ENCODE measurements around the gene PGGHG. TPM values are rescaled to one million over a fixed set of nuclear protein-coding genes. Genes with fewer than 3 reads are reported as not detected.

The PGGHG gene
- total and polyA plus RNA-seq, 2 of the 13 experiments (the other 11 are each of a cell fraction or from before 2014, with no cell fraction given) = 5.9 to 14.8 TPM

DNA sequence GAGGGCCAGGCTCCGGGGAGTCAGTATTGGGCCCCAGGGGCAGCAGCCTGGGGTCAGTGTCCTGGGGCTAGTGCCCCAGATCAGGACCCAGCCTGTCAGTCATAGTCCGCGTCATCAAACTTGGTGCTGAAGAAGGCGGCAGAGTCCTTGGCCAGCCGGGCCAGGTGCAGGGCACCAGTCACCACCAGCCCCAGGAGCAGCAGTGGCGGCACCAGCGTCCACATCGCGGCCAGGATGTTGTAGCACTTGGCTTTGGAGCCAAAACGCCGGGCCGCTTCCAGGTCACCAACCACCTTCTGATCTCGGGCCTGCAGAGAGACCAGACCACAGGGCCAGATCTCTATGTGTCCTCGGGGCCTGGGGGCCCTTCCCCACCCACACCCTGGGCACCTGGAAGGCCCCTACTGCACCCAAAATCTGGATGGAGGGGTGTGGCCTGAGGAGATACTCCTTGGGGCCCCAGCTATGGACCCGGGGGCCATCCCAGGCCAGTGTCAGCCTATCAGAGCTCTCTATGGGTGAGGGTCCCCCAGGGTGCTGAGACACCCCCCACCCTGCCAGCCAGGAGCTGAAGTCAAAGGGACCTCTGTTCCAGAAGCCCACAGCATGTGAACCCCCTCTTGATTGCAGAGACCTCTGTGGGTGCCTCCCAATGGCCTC is 9.6 kb downstream of the PGGHG start (continued):
- TF ChIP-seq ZBTB42 (CRISPR knock-in tag; IDR thresholded peaks at IDR 0.05) (no peak), MEIS1 (CRISPR knock-in tag; IDR thresholded peaks at IDR 0.05; ENCODE audit: borderline replicate concordance) (no peak), ZFP41 (CRISPR knock-in tag; IDR thresholded peaks at IDR 0.05; ENCODE audit: borderline replicate concordance) (no peak), U2AF1 (optimal IDR thresholded peaks at IDR 0.05; ENCODE audit: low read depth, low read length) (no peak), HHEX (CRISPR knock-in tag; IDR thresholded peaks at IDR 0.05) (no peak), AGO1 (IDR thresholded peaks at IDR 0.05; ENCODE audit: low read depth, low read length, poor library complexity, severe bottlenecking) (peak; percentile 84), ZSCAN21 (CRISPR knock-in tag; IDR thresholded peaks at IDR 0.05; ENCODE audit: borderline replicate concordance) (no peak), ZNF317 (CRISPR knock-in tag; IDR thresholded peaks at IDR 0.05) (no peak), AGO2 (optimal IDR thresholded peaks at IDR 0.05; ENCODE audit: low read depth, low read length) (peak; percentile 18), ZNF263 (CRISPR knock-in tag; IDR thresholded peaks at IDR 0.05) (no peak), ZFP91 (CRISPR knock-in tag; IDR thresholded peaks at IDR 0.05; ENCODE audit: borderline replicate concordance) (0 out of 2 replicates have a peak, but pooled peaks have one; percentile 12), HNRNPL (IDR thresholded peaks at IDR 0.05; ENCODE audit: low read depth, low read length) (0 out of 2 replicates have a peak, but pooled peaks have one; percentile 53), ZNF441 (CRISPR knock-in tag; IDR thresholded peaks at IDR 0.05; ENCODE audit: borderline replicate concordance) (no peak)
- TF ChIP-seq, protein P1, sequence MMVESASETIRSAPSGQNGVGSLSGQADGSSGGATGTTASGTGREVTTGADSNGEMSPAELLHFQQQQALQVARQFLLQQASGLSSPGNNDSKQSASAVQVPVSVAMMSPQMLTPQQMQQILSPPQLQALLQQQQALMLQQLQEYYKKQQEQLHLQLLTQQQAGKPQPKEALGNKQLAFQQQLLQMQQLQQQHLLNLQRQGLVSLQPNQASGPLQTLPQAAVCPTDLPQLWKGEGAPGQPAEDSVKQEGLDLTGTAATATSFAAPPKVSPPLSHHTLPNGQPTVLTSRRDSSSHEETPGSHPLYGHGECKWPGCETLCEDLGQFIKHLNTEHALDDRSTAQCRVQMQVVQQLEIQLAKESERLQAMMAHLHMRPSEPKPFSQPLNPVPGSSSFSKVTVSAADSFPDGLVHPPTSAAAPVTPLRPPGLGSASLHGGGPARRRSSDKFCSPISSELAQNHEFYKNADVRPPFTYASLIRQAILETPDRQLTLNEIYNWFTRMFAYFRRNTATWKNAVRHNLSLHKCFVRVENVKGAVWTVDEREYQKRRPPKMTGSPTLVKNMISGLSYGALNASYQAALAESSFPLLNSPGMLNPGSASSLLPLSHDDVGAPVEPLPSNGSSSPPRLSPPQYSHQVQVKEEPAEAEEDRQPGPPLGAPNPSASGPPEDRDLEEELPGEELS (CRISPR knock-in tag; IDR thresholded peaks at IDR 0.05) = no peak
- TF ChIP-seq, protein P2, sequence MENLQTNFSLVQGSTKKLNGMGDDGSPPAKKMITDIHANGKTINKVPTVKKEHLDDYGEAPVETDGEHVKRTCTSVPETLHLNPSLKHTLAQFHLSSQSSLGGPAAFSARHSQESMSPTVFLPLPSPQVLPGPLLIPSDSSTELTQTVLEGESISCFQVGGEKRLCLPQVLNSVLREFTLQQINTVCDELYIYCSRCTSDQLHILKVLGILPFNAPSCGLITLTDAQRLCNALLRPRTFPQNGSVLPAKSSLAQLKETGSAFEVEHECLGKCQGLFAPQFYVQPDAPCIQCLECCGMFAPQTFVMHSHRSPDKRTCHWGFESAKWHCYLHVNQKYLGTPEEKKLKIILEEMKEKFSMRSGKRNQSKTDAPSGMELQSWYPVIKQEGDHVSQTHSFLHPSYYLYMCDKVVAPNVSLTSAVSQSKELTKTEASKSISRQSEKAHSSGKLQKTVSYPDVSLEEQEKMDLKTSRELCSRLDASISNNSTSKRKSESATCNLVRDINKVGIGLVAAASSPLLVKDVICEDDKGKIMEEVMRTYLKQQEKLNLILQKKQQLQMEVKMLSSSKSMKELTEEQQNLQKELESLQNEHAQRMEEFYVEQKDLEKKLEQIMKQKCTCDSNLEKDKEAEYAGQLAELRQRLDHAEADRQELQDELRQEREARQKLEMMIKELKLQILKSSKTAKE (CRISPR knock-in tag; IDR thresholded peaks at IDR 0.05; ENCODE audit: borderline replicate concordance) = no peak
